AG04450 (cell line): ENCODE results near the gene ZDHHC12. TPM values are rescaled to one million over a fixed set of nuclear protein-coding genes. Genes with fewer than 3 reads are reported as not detected.
"Not testable (repeated sequence)": the region's sequence is repeated elsewhere in the genome, so short reads cannot be mapped to it uniquely, and the experiment has no call there.

Experiments used
- CTCF ChIA-PET: fragments of 300-600, 350-600 bp; formaldehyde crosslinking; extraction: SDS; loops from one replicate; lab custom pipeline; 2022; ENCODE audit warnings: antibody characterized with exemption, inconsistent platforms; lab: Charles Lee
- POLR2A ChIA-PET: fragments of 350-600 bp; formaldehyde crosslinking; extraction: SDS; loops from one replicate; lab custom pipeline; 2021; ENCODE audit warnings: antibody characterized with exemption, inconsistent platforms; lab: Yijun Ruan, JAX
- DNase-seq: peaks from one replicate; pipeline ENCODE4 v3.0.0-alpha.2; 2011; ENCODE audit warnings: low read depth, low spot score
- H3K27ac ChIP-seq: one replicate; pipeline ENCODE4 v1.5.1; 2012; ENCODE audit warnings: low read depth, low read length, control low read depth
- H3K27me3 ChIP-seq: one replicate; pipeline ENCODE4 v1.6.0; 2012; ENCODE audit warnings: low read length; ENCODE audit not compliant: control insufficient read depth, insufficient read depth
- H3K4me3 ChIP-seq: 2 replicates; pipeline ENCODE4 v1.5.1; 2011; ENCODE audit warnings: mild to moderate bottlenecking, low read depth, low read length, control low read depth
- H3K9me3 ChIP-seq: 2 replicates; pipeline ENCODE4 v1.5.1; 2012; ENCODE audit warnings: low read length; ENCODE audit not compliant: control insufficient read depth, insufficient read depth
- polyA plus RNA-seq: library from polyadenylated mRNA; depleted of rRNA; stranded (reverse); fragments of >200 nt; gene quantifications from 2 replicates; pipeline ENCODE4 v1.2.3, GENCODE V29; 2011
- TF ChIP-seq, protein P1 (sequence below): IDR thresholded peaks from 2 replicates; pipeline ENCODE4 v1.5.1; 2011; ENCODE audit warnings: low read depth, low read length, control low read depth, inconsistent platforms

ZDHHC12 gene
- polyA plus RNA-seq, 1 experiment: 23.2 TPM

DNA sequence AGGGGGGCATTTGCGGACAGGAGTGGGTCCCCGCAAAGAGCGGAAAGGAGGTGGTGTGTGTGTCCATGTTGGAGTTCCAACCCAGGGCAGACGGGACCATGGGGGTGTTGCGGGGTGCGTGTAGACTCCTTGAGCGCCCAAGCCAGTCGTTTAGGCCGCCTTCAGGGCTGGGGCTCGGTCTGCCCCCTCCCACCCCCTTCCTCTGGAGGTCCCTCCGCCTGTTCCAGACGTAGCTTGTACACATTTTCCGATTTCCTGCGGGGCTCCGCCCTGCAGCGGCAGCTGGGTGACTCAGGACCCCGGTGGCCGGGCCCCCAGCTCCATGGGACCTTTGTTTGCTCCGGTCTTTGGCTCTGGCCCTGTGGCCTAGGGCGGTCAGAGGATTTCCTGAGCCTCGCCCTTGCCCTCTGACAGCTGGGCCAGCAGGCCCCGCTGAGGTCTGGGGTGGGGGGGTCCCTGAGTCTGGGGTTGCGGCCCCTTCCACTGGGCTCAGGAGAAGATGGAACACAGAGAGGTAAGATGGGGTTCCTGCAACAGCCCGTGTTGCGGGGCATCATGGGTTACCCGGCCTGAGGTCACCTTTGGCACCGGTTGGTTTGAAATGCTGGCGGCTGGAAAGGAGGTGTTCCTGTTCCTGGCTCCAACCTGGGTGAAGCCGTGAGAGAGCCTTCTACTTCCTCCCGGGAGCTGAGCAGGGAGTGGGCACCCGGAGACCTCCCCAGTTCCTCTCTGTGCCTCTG lies 20.1 kb downstream of the ZDHHC12 start:
- Histone ChIP-seq H3K4me3 (no peak overlapping the region; the same call in 1 of the 2 replicates), H3K27me3 (no peaks in the 10 kb centered on the region), H3K27ac (no peak overlapping the region), H3K9me3 (no peaks in the 10 kb centered on the region; the same call in 1 of the 2 replicates)
- DNase-seq: no peak
- ChIA-PET CTCF (no interaction called here), POLR2A (interaction anchor here (0.6 kb wide), 1 partner anchor 333 kb away, joined by 7 read pairs; the partner anchor contains the start of gene MIGA2)
- TF ChIP-seq, protein P1, sequence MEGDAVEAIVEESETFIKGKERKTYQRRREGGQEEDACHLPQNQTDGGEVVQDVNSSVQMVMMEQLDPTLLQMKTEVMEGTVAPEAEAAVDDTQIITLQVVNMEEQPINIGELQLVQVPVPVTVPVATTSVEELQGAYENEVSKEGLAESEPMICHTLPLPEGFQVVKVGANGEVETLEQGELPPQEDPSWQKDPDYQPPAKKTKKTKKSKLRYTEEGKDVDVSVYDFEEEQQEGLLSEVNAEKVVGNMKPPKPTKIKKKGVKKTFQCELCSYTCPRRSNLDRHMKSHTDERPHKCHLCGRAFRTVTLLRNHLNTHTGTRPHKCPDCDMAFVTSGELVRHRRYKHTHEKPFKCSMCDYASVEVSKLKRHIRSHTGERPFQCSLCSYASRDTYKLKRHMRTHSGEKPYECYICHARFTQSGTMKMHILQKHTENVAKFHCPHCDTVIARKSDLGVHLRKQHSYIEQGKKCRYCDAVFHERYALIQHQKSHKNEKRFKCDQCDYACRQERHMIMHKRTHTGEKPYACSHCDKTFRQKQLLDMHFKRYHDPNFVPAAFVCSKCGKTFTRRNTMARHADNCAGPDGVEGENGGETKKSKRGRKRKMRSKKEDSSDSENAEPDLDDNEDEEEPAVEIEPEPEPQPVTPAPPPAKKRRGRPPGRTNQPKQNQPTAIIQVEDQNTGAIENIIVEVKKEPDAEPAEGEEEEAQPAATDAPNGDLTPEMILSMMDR: no peak

DNA sequence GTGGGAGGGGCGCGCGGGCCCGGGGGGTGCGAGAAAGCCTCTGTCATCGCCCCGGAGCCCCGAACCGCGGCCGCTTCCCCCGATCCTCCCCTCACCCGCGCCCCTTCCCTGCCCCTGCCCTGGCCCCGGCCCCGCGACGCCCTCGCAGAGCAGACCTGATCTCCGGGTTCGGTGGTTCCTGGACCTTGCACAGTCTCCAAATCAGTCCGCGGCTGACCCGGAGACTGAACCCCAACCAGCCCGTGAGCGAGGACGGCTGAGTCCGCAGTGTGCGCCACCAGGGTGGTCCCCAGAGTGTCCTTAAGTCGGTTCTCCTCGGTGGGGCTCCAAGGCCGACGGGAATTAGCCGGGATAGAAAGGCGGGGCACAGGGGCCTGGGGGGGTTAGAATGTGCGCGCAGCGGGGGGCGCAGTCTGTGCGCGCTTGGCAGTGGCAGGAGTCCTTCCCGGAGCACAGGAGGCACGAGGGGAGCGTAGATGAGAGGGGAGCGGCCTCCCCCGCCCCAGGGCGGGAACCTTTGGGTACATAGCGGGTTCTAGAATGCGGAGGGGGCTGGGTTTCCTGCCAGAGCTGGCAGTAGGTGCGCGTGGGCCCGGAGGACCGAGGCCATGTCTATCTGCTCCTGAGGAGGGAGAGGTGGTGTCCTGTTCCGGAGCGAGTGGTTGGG lies 20.8 kb downstream of the ZDHHC12 start:
- Histone ChIP-seq H3K27ac (no peak overlapping the region), H3K4me3 (peak overlapping the region; percentile 69), H3K27me3 (no peaks in the 10 kb centered on the region), H3K9me3 (no peaks in the 10 kb centered on the region; the same call in 1 of the 2 replicates)
- ChIA-PET POLR2A (no interaction called here), CTCF (no interaction called here)
- no peak for DNase-seq
- TF ChIP-seq, protein P1: no peak

- DNase-seq: no peak
- Histone ChIP-seq H3K27me3 (no peaks in the 10 kb centered on the region), H3K9me3 (no peaks in the 10 kb centered on the region; the same call in 1 of the 2 replicates), H3K27ac (no peak within 1 kb of the TSS), H3K4me3 (peak within 1 kb of the TSS; percentile 69)
- CTCF ChIA-PET: interaction anchor here (0.5 to 1.5 kb wide), 19 partner anchors 8 to 224 kb away, joined by 3 to 11 read pairs (median 4); no protein-coding TSS in a partner anchor
- TF ChIP-seq, protein P1: peak; percentile 79
- POLR2A ChIA-PET: interaction anchor here (1.0 kb wide), 1 partner anchor 54 kb away, joined by 7 read pairs; no protein-coding TSS in a partner anchor
These were observed 21.4 kb downstream of the ZDHHC12 start, which contains the start of gene PKN3 for GRCh38 chr9:128702445-128702948. TSS of gene PKN3 (plus strand) at chr9:128702503. CDS start at chr9:128702916, 413 bp downstream.

GRCh38 chr9:128701227-128701854 lies 22.6 kb downstream of the ZDHHC12 start:
- Histone ChIP-seq H3K27ac (no peak overlapping the region), H3K27me3 (no peaks in the 10 kb centered on the region), H3K4me3 (no peak overlapping the region), H3K9me3 (no peaks in the 10 kb centered on the region; the same call in 1 of the 2 replicates)
- ChIA-PET POLR2A (no interaction called here), CTCF (interaction anchor here (0.7 to 1.5 kb wide), 7 partner anchors 8 to 225 kb away, joined by 3 to 11 read pairs (median 3); no protein-coding TSS in a partner anchor)
- TF ChIP-seq, protein P1: no peak
- no peak for DNase-seq

- H3K4me3 ChIP-seq, H3K27me3 ChIP-seq, H3K9me3 ChIP-seq, DNase-seq, H3K27ac ChIP-seq, CTCF ChIA-PET: not testable (repeated sequence)
- POLR2A ChIA-PET: interaction anchor here (0.7 kb wide), 1 partner anchor 37 kb away, joined by 4 read pairs; no protein-coding TSS in a partner anchor
These were observed 24.7 kb downstream of the ZDHHC12 start for GRCh38 chr9:128699096-128699795.
